ENCODE measurements around the gene RAB40A.
"Not testable (repeated sequence)": the region's sequence is repeated elsewhere in the genome, so short reads cannot be mapped to it uniquely, and the experiment has no call there.

RAB40A gene

GRCh38 chrX:103464072-103464773, 55.1 kb downstream of the RAB40A start:
- ChIA-PET CTCF (interaction anchor here (0.6 to 2.4 kb wide), 23 partner anchors 10 to 252 kb away, joined by 3 to 18 read pairs (median 3); no protein-coding TSS in a partner anchor), POLR2A (no interaction called here)
- peak; percentile 25 for DNase-seq (ENCODE audit: extremely low spot score)
- peak; percentile 44 for TF ChIP-seq CTCF (IDR thresholded peaks at IDR 0.05; ENCODE audit: control extremely low read depth, extremely low read depth, low read depth, missing control alignments)

GRCh38 chrX:103461156-103461555, 58.1 kb downstream of the RAB40A start:
- CTCF ChIA-PET = interaction anchor here (2.1 kb wide), 1 partner anchor 118 kb away, joined by 4 read pairs; no protein-coding TSS in a partner anchor
- POLR2A ChIA-PET = no interaction called here

GRCh38 chrX:103460001-103460755, 59.1 kb downstream of the RAB40A start:
- DNase-seq (ENCODE audit: extremely low spot score); POLR2A ChIA-PET: not testable (repeated sequence)
- CTCF ChIA-PET = interaction anchor here (2.1 kb wide), 1 partner anchor 117 kb away, joined by 4 read pairs; no protein-coding TSS in a partner anchor

More at GRCh38 chrX:103461156-103461555, 58.1 kb downstream of the RAB40A start:
- no peak for DNase-seq (ENCODE audit: extremely low spot score)
- no peak for TF ChIP-seq CTCF (IDR thresholded peaks at IDR 0.05; ENCODE audit: control extremely low read depth, extremely low read depth, low read depth, missing control alignments)

- no peak for DNase-seq (ENCODE audit: extremely low spot score)
- CTCF ChIA-PET = no interaction called here
- TF ChIP-seq CTCF (IDR thresholded peaks at IDR 0.05; ENCODE audit: control extremely low read depth, extremely low read depth, low read depth, missing control alignments) = no peak
- POLR2A ChIA-PET = no interaction called here
Measured at GRCh38 chrX:103453655-103454054, 65.6 kb downstream of the RAB40A start.
